ENCODE results near the gene KHK.

DNA sequence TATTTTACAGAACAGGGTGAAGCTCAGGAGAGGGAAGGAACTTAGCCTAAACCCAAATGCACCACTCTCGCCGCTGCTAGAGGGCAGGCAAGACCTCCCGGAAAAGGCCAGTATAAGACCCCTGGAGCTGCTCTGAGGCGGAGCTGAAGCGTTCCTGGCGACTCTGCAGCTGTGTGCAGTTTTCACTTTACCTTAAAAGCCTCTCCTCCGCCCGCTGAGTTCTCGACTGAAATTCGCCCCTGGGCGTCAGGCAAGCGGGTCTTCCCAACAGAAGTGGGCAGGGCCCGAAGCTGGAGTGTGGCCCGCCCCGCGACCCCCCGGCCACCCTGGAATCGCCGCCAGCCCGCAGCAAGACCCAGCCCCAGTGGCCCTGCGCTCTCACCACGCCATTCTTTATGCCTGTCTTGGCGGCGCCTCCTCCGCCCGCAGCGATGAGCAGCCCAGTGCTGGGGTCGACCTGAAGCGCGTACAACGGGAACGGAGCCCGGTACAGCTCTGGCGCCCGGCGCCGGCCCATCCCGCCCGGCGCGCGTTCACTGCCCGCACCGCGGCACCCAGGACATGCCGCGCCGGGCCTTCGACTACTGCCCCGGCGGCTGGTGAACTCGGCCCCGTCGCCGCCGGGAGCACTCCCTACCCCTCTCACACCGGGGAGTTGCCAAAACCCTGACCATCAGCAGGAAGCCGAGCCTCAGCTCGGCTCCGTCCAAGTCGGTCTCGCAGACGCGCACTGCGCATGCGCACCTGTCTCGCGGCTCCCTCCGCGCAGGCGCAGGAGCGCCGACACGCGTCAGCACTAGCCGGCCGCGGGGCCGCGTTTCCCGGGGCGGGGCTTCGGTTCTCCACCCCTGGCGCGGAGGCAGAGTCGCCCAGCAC lies 47.6 kb downstream of the KHK start, which contains the start of gene PREB:
- TF ChIP-seq NCOA6 (IDR thresholded peaks at IDR 0.05) (no peak), MAZ (CRISPR knock-in tag; conservative IDR thresholded peaks at IDR 0.05 in 1 of 2, IDR thresholded peaks at IDR 0.05 in 1 of 2) (no peak; a peak in 1 of 4 replicates), ZNF274 (IDR thresholded peaks at IDR 0.05; ENCODE audit: borderline replicate concordance, low read depth, low read length) (no peak), FOXA1 (IDR thresholded peaks at IDR 0.05; ENCODE audit: borderline replicate concordance) (no peak), CHD1 (IDR thresholded peaks at IDR 0.05; ENCODE audit: low read length) (peak; percentile 88), POLR2A (conservative IDR thresholded peaks at IDR 0.05) (peak; percentile 86)
- TF ChIP-seq, protein P1, sequence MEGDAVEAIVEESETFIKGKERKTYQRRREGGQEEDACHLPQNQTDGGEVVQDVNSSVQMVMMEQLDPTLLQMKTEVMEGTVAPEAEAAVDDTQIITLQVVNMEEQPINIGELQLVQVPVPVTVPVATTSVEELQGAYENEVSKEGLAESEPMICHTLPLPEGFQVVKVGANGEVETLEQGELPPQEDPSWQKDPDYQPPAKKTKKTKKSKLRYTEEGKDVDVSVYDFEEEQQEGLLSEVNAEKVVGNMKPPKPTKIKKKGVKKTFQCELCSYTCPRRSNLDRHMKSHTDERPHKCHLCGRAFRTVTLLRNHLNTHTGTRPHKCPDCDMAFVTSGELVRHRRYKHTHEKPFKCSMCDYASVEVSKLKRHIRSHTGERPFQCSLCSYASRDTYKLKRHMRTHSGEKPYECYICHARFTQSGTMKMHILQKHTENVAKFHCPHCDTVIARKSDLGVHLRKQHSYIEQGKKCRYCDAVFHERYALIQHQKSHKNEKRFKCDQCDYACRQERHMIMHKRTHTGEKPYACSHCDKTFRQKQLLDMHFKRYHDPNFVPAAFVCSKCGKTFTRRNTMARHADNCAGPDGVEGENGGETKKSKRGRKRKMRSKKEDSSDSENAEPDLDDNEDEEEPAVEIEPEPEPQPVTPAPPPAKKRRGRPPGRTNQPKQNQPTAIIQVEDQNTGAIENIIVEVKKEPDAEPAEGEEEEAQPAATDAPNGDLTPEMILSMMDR (IDR thresholded peaks at IDR 0.05 in 2 of 3, conservative IDR thresholded peaks at IDR 0.05 in 1 of 3; ENCODE audit: insufficient read depth in 2 of 3, low read depth in 1 of 3, low read length in 3 of 3), result peak; percentile 47 to 52 (median 50); a peak in 5 of 6 replicates
- TF ChIP-seq, protein P2, sequence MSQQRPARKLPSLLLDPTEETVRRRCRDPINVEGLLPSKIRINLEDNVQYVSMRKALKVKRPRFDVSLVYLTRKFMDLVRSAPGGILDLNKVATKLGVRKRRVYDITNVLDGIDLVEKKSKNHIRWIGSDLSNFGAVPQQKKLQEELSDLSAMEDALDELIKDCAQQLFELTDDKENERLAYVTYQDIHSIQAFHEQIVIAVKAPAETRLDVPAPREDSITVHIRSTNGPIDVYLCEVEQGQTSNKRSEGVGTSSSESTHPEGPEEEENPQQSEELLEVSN (IDR thresholded peaks at IDR 0.05; ENCODE audit: borderline replicate concordance in 1 of 2, extremely low read depth in 1 of 2, insufficient read depth in 1 of 2, insufficient read length in 1 of 2, low read depth in 1 of 2, low read length in 1 of 2, poor library complexity in 1 of 2, severe bottlenecking in 1 of 2), result no peak
